Endothelial cell of umbilical vein (primary cell): ENCODE results near the gene ZFYVE28. TPM values are rescaled to one million over a fixed set of nuclear protein-coding genes. Genes with fewer than 3 reads are reported as not detected.

ENCODE experiments used
- BruUV-seq: library from RNA; stranded (reverse); fragments of 400-500 nt; replicated peaks from 2 replicates; lab custom pipeline; 2021; lab: Mats Ljungman, UMichigan
- CTCF ChIA-PET: fragments of 300-600, 350-600 bp; sonication (Branson Sonifier 250); formaldehyde crosslinking; loops from one replicate; lab custom pipeline; 2021; ENCODE audit warnings: antibody characterized with exemption, inconsistent platforms; lab: Charles Lee
- POLR2A ChIA-PET: fragments of 300-600, 350-600 bp; sonication (Branson Sonifier 250); formaldehyde crosslinking; loops from one replicate; lab custom pipeline; 2021; ENCODE audit warnings: antibody characterized with exemption, inconsistent platforms; lab: Charles Lee
- DNase-seq: peaks from one replicate; pipeline ENCODE4 v3.0.0-alpha.2; 2011; ENCODE audit warnings: low read depth, low spot score
- FAIRE-seq: peaks from 2 replicates; lab custom pipeline; 2011; peaks lifted over from hg19 to GRCh38; lab: Jason Lieb, UNC
- H2AFZ ChIP-seq: 2 replicates; pipeline ENCODE4 v1.6.0; 2012; ENCODE audit warnings: low read depth, low read length, control low read depth, inconsistent platforms
- H3K27ac ChIP-seq: 2 replicates; pipeline ENCODE4 v1.5.1; 2011; ENCODE audit warnings: low read depth, mild to moderate bottlenecking, control low read depth, low read length, moderate library complexity; ENCODE audit not compliant: insufficient read depth
- H3K27me3 ChIP-seq, 2 experiments: 2 replicates each; pipeline versions ENCODE4 v1.6.0 to v1.6.1; 2011; ENCODE audit warnings: low read length in 2 of 2, mixed read lengths in 1 of 2; ENCODE audit not compliant: control insufficient read depth in 2 of 2, insufficient read depth in 2 of 2
- H3K36me3 ChIP-seq, 2 experiments: 2 replicates in 1 of 2; 3 replicates in 1 of 2; pipeline ENCODE4 v1.5.1; 2011; ENCODE audit warnings: low read length in 2 of 2, mild to moderate bottlenecking in 1 of 2, moderate library complexity in 1 of 2; ENCODE audit not compliant: control insufficient read depth in 2 of 2, insufficient read depth in 2 of 2; ENCODE audit errors: extremely low read depth in 1 of 2
- H3K4me1 ChIP-seq: 3 replicates; pipeline ENCODE4 v1.5.1; 2011; ENCODE audit warnings: mild to moderate bottlenecking, low read length; ENCODE audit not compliant: control insufficient read depth, insufficient read depth; ENCODE audit errors: extremely low read depth
- H3K4me2 ChIP-seq: 2 replicates; pipeline ENCODE4 v1.6.1; 2011; ENCODE audit warnings: low read length, control low read depth, mixed read lengths; ENCODE audit not compliant: insufficient read depth
- H3K4me3 ChIP-seq, 3 experiments: fragments of 200-600 bp in 1 of 3; sonication (generic), shearing (Covaris generic) in 1 of 3; replicated peaks in 1 of 3; 2 replicates each; pipeline ENCODE4 v1.5.1; 2011 to 2016; ENCODE audit warnings: control low read depth in 3 of 3, low read length in 3 of 3, mild to moderate bottlenecking in 2 of 3, inconsistent platforms in 1 of 3, low read depth in 1 of 3, moderate library complexity in 1 of 3; ENCODE audit not compliant: insufficient read depth in 1 of 3
- H3K79me2 ChIP-seq: 2 replicates; pipeline ENCODE4 v1.6.0; 2012; ENCODE audit warnings: low read length, inconsistent platforms; ENCODE audit not compliant: control insufficient read depth, insufficient read depth
- H3K9ac ChIP-seq: replicated peaks from 2 replicates; pipeline ENCODE3; 2011; ENCODE audit warnings: low read length, control low read depth; ENCODE audit not compliant: insufficient read depth; ENCODE audit errors: extremely low read depth
- H3K9me1 ChIP-seq: replicated peaks from 3 replicates; pipeline ENCODE4 v1.6.0; 2011; ENCODE audit warnings: mild to moderate bottlenecking, low read length; ENCODE audit not compliant: control insufficient read depth, insufficient read depth; ENCODE audit errors: extremely low read depth
- H3K9me3 ChIP-seq: replicated peaks from 2 replicates; pipeline ENCODE4 v1.5.1; 2012; ENCODE audit warnings: low read length, inconsistent platforms; ENCODE audit not compliant: control insufficient read depth, insufficient read depth
- H4K20me1 ChIP-seq: replicated peaks from 2 replicates; pipeline ENCODE3; 2011; ENCODE audit warnings: mild to moderate bottlenecking, low read length; ENCODE audit not compliant: control insufficient read depth, insufficient read depth; ENCODE audit errors: extremely low read depth
- EZH2 ChIP-seq: IDR thresholded peaks from 2 replicates; pipeline ENCODE4 v1.6.1; 2012; ENCODE audit warnings: borderline replicate concordance, low read depth, mild to moderate bottlenecking, moderate library complexity, low read length, inconsistent platforms; ENCODE audit not compliant: severe bottlenecking
- FOS ChIP-seq: IDR thresholded peaks from 2 replicates; pipeline ENCODE4 v1.6.1; 2011; ENCODE audit warnings: mild to moderate bottlenecking, low read length, moderate library complexity, borderline replicate concordance; ENCODE audit not compliant: insufficient read depth
- GATA2 ChIP-seq: IDR thresholded peaks from 2 replicates; pipeline ENCODE4 v1.7.0; 2011; ENCODE audit warnings: low read depth, mild to moderate bottlenecking, moderate library complexity, mixed read lengths, low read length; ENCODE audit not compliant: insufficient read length, insufficient read depth
- JUN ChIP-seq: IDR thresholded peaks from 2 replicates; pipeline ENCODE4 v1.6.1; 2011; ENCODE audit warnings: borderline replicate concordance, low read depth; ENCODE audit not compliant: insufficient read length, insufficient read depth
- MAX ChIP-seq: IDR thresholded peaks from 2 replicates; pipeline ENCODE4 v1.6.1; 2011; ENCODE audit not compliant: insufficient read depth, insufficient read length
- MYC ChIP-seq: IDR thresholded peaks from one replicate; pipeline ENCODE4 v1.6.1; 2011; ENCODE audit warnings: mild to moderate bottlenecking, low read depth, low read length
- POLR2A ChIP-seq: IDR thresholded peaks from 2 replicates; pipeline ENCODE4 v1.6.1; 2012; ENCODE audit warnings: low read depth, mild to moderate bottlenecking, control low read depth, low read length
- POLR2AphosphoS5 ChIP-seq: IDR thresholded peaks from 2 replicates; pipeline ENCODE4 v1.6.1; 2012; ENCODE audit warnings: low read depth, mild to moderate bottlenecking, control low read depth, low read length, moderate library complexity; ENCODE audit not compliant: insufficient read depth
- dilution Hi-C: fragments of 300-500 bp; cut with MboI; formaldehyde crosslinking; loops from one replicate; pipeline ENCODE4 v1.15.0; 2019; ENCODE audit warnings: low sequenced_read_pairs; ENCODE audit not compliant: extremely low pct_ligation_motif_present
- intact Hi-C: fragments of 100-400 bp; cut with micrococcal nuclease; formaldehyde crosslinking; loops from one replicate; pipeline ENCODE4 v1.10.0; 2022
- polyA plus RNA-seq, 4 experiments: library from polyadenylated mRNA; depleted of rRNA in 3 of 4; stranded (reverse) in 3 of 4; unstranded in 1 of 4; fragments of >200 nt; gene quantifications; 2 replicates each; pipeline versions ENCODE4 v1.2.1 to v1.2.3, GENCODE V29; 2011 to 2012; ENCODE audit warnings: missing spikeins in 1 of 4
- total RNA-seq: library from RNA; stranded (reverse); gene quantifications from 2 replicates; pipeline ENCODE4 v1.2.3, GENCODE V29; 2021

The ZFYVE28 gene
- total and polyA plus RNA-seq, 2 donors (not counting 3 experiments of a cell fraction or from before 2014, with no cell fraction given): 5.8 to 7.1 TPM

DNA sequence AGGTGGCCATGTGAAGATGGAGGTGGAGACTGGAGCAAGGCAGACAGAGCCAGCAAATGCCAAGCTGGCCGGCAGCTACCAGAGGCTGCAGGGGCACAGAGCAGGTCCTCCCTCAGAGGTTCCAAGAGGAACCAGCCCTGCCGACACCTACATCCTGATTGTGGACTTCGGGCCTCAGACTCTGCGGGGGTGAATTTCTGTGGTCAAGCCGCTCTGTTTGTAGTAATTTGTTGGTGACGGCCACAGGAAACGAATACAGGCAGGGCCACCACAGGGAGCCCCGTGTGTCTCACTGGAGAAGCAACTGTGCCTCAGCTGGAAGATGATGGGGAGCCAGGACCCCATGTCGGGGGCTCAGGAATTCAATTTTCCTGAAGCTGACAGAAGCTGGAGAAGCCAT is 28.3 kb downstream of the ZFYVE28 start:
- TF ChIP-seq GATA2: no peak
- no peak for TF ChIP-seq FOS
- no peak for TF ChIP-seq POLR2A
- TF ChIP-seq POLR2AphosphoS5: no peak
- Histone ChIP-seq H3K9ac (no peak overlapping the region), H3K9me3 (no peaks in the 10 kb centered on the region), H4K20me1 (no peaks in the 10 kb centered on the region), H3K27ac (no peak overlapping the region), H3K4me3 (no peak overlapping the region), H3K27me3 (no peaks in the 10 kb centered on the region), H2AFZ (no peak overlapping the region), H3K4me1 (no peaks in the 10 kb centered on the region), H3K4me2 (no peak overlapping the region), H3K36me3 (no peaks in the 10 kb centered on the region), H3K9me1 (no peaks in the 10 kb centered on the region), H3K79me2 (peaks cover 2% of the 10 kb centered on the region)
- BruUV-seq: no TSS peak
- ChIA-PET CTCF (no interaction called here), POLR2A (no interaction called here)
- DNase-seq: no peak
- FAIRE-seq: no peak
- intact Hi-C loops: no loop called here
- dilution Hi-C loops: no loop called here

- no peaks in the 10 kb centered on the region for H3K9me1 ChIP-seq
- DNase-seq (no peak), FAIRE-seq (no peak)
- dilution Hi-C loops (no loop called here), intact Hi-C loops (no loop called here)
- no peaks in the 10 kb centered on the region for H4K20me1 ChIP-seq
- H3K27me3 ChIP-seq: no peaks in the 10 kb centered on the region
- no peak overlapping the region for H3K4me3 ChIP-seq
- BruUV-seq: no TSS peak
- H3K79me2 ChIP-seq: peaks cover 2% of the 10 kb centered on the region
- H3K4me1 ChIP-seq: no peaks in the 10 kb centered on the region
- H3K36me3 ChIP-seq: no peaks in the 10 kb centered on the region
- POLR2A ChIA-PET: no interaction called here
- H3K9me3 ChIP-seq: no peaks in the 10 kb centered on the region
- H2AFZ ChIP-seq: no peak overlapping the region
- H3K9ac ChIP-seq: no peak overlapping the region
- TF ChIP-seq POLR2AphosphoS5 (no peak), JUN (no peak), MAX (no peak), GATA2 (no peak), EZH2 (no peak), MYC (no peak)
- no peak overlapping the region for H3K27ac ChIP-seq
- CTCF ChIA-PET: no interaction called here
- no peak overlapping the region for H3K4me2 ChIP-seq
These were observed 28.8 kb downstream of the ZFYVE28 start for GRCh38 chr4:2389691-2390090.
